Ramos (cell line): ENCODE results near the gene TCF12.

Source experiments
- in situ Hi-C: fragments of 300-500 bp; cut with MboI; formaldehyde crosslinking; loops from one replicate; pipeline ENCODE4 v1.14.3; 2022; ENCODE audit warnings: low sequenced_read_pairs; ENCODE audit not compliant: unreplicated experiment

The TCF12 gene

DNA sequence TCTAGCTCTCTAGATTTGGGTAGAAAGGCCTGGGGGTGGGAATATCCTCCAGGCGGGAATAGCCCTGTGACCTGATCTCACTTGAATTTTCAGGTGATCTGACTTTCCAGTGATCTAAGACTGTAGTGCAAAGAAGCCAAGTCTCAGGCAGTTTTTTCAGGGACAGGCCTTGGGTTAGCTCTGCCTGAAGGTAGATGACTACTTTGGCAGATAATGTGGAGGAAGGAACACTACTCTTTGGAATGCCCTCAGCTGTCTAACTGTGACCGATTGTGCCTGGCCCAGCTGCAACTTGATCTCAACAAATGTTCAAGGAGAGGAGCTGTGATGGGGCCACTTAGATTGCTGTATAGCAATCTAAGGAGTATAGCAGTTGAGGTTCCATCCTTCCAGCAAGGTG, 193.7 kb downstream of the TCF12 start:
- in situ Hi-C loops: no loop called here

DNA sequence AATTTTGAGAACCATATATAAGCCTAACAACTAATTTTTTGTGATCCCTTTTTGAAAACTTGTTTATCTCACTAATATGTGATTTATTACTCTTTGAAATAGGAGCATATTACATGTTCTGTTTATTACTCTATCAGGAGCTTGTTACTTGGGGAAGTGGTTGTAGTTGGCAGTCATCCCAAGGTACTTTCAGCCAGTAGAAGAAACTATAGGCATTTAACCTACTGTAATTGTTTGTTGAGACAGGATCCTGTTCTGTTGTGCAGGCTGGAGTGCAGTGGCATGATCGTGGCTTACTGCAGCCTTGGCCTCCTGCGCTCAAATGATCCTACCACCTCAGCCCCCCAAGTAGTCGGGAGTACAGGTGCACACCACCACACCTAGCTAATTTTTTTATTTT, 195.6 kb downstream of the TCF12 start:
- in situ Hi-C loops: no loop called here

DNA sequence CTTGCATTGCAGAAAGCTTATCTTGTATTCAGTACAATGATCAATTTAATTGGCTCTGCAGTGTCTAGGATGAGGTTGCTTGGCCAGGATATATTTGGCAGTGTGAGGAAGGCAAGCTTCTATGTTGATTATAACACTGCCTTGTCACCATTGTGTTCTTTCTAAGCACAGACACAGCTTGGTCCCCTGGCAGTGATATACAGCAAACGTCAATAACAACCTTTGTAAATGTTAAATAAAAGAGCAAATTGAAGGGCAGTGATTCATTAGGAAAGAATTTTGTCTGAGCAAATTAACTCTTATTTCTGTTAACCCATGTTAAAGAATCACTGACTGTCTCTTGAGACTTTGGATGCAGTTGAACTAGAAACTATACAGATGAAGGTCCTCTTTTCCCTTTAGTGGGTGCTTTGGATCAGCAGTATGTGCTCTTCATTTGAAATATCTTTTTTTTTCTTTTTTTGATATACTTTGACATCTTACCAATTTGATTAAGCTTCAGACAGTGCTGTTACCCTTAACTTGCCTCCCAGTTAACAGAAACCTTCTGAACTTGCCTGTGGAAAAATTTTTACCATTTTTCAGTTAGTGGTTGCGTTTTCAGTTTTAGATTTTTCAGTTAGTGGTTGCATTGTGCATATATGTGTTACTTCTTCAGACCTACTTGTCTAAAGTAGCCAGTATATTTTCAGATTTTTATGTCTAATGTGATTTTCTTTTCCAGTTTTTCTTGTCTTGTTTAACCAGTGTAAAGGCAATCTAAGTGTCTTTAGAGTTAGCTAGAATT, 199.8 kb downstream of the TCF12 start:
- in situ Hi-C loops: no loop called here

DNA sequence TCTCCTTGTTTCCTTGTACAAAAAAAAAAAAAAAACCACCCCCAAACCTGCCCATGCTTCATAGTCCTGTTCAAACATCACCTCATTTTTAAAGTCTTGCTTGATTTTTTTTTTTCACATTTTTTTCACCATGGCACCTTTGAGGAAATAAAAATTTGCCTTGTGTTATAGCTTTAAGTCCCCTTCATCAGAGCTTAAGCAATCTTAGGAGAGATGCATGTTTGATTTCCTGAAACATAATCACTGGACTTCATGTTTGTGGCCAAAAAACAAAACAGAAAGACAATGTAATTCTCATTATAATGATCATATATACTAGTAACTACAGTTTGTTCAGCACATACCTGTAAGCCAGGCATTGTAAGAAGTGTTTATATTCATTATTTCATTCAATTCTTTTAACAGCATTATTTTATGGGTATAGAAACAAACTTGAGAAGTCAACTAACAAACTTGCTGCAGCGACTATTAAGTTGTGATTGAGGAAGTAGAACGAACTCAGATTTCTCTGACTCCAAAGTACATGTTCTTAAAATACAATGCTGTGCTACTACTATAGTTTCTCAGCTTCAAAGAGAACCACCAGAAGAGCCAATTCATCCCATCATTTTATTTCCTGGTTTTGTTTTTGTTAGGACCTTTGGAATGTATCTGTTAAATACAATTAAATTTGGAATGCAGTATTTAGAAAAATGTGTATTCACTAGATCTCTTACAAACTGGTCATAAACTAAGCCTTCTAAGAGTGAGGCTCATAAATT, 203.8 kb downstream of the TCF12 start:
- in situ Hi-C loops: no loop called here

DNA sequence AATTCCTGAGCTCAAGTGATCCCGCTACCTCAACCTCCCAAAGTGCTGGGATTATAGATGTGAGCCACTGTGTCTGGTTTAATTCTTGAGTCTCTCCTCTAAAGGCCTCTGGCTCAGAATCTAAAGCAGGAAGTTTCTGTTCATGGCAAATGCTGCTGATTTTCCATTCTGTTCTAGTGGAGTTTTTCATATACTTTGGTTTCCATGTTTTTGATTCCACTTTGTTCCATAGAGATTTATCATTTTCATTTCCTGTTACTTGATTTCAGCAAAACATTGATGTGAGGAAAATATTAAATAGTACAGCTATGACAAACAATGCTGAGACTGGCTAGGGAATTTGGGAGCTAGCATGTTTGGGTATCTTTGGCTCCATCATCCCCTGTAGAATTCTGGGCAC, 205.6 kb downstream of the TCF12 start:
- in situ Hi-C loops: no loop called here

DNA sequence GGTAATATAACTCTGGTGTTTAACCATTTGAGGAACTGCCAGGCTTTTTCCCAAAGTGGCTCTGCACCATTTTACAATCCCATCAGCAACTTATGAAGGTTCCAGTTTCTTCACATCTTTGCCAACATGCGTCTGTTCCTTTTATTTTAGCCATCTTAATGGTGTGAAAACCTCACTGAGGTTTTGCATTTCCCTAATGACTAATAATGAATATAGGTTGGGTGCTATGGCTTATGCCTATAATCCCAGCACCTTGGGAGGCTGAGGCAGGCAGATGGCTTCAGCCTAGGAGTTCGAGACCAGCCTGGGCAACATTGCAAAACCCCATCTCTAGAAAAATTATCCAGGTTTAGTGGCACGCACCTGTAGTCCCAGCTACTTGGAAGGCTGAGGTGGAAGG, 210.6 kb downstream of the TCF12 start:
- in situ Hi-C loops: no loop called here

DNA sequence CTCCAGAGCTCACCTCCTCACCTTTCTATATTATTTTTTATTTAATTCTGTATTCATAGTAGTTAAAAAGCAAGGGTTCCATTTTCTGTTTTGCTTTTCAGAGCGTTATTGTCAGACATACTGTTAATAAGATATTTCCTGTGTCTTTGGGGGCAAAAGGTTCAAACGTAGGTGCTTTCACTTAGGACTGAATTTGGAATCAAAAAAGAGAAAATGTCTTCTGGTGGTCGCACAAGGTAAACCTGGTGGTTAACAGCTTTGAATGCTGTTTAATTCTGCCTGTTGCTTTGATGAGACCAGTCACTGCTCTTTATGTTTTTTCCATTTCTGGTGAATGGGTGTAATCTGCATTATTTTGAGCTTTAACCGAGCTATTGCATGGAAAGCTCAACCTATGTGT, 212.5 kb downstream of the TCF12 start:
- in situ Hi-C loops: no loop called here

DNA sequence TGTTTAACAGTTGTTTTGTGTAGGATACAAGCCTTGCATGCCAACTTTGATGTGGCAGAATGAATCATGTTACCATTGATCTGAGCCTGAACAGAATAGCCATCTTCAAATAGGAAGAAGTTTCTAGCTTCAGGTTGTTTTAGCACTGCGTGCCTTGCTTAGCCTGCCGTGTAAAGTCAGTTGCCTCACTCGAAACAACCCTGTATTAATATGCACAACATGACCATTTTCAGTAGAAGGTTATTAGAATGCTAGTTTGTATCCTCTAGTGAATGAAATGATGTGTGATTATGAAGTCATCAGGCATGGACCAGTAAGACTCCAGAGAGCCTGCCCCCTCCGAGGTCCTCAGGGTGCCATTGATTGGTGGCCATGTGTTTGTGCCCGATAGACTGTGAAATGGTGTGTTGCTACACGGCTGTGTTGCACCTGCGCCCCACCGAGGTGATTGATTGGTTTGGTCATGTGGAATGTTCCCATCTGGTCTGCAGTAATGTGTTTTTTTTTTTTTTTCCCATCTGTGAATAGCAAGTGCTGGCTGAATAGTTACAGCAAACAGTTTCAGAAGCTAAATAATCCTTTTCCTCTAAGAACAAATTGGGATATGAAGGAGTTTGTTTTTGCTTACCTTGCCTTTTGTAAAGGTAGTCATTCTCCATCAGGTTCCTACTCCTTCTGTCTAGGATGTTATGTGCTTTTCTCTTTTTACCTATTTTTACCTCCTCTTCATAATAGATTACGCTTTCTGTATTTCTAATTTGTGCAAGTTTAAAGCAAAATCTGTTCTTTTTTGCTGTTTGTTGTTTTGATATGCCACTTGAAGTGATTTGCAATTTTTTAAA, 214.9 kb downstream of the TCF12 start:
- in situ Hi-C loops: no loop called here

DNA sequence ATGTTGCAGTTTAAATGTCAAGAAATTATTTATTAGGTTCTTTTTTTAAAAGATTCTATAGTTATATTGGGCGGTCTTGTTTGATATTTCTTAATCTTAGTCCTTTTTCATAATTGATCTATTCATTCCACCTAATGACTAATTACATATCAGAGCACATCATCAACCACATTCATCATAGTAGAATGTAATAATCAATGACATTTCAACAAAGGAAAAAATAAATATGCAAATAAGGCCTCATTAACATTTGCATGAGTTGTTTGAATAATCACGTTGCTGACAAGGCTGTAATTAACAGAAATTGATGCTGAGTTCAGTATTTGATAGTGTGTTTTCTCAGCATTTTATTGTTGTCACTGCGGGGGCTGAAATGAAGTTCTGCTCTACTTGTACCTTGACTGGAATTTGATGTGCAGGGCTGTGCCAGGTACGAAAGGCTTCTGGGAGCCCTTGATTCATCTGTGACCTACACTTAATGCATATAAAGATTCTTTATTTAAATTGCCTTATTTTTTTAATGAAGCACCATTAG, 215.7 kb downstream of the TCF12 start:
- in situ Hi-C loops: no loop called here

DNA sequence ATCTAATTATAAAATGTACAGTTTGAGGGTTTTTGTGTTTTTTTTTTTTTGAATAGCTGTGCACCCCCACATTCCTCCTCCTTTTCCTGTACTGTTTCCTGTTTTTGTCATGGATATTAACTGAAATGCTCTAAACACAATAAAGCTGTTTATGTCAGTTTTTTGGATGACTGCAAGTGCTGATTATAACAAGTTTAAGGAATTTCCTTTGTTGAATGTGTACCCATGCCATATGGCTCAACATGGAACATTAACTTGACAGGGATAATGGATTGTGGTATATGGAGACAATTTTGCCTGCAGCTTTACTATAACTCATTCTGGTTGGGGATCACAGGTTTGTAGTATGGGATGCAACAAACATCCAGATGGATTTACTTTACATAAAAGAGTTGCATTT, 216.4 kb downstream of the TCF12 start:
- in situ Hi-C loops: no loop called here

DNA sequence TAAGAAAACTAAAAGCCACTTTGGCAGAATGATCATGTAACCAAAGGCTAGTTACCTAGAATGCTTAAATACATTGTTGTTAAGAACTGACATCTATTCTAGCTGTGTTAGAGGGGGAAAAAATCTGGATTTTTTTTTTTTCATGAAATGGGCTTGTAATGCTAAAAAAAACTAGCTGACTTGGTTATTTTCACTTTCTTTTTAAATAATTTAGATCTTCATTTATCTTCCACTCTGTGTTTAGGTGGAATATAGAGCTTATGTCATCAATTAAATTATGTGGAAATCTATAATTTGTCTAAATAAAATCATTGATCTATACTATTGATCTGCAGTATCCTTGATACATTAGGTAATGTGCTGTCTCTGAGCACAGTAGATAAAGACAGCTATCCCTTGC, 217.4 kb downstream of the TCF12 start:
- in situ Hi-C loops: no loop called here

DNA sequence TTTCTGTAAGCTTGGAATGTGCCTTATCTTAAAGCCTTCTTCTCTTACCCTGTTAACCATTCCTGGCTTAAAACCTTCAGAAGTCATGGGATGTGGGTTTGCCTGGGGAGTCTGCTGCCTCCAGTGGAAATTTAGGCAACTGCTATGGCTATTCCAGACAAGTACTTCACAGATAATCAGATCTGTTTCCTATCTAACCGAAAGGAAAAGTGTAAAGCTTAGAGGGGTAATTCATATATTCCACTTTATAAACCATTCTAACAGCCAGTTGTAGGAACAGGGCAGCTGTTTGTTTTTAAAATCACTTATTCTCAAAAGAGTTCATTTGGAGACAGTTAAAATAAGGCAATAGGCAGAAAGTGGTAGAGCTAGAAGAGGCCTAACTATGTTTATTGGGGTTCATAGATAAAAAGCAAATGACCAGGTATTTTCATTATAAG, 219.9 kb downstream of the TCF12 start:
- in situ Hi-C loops: no loop called here

DNA sequence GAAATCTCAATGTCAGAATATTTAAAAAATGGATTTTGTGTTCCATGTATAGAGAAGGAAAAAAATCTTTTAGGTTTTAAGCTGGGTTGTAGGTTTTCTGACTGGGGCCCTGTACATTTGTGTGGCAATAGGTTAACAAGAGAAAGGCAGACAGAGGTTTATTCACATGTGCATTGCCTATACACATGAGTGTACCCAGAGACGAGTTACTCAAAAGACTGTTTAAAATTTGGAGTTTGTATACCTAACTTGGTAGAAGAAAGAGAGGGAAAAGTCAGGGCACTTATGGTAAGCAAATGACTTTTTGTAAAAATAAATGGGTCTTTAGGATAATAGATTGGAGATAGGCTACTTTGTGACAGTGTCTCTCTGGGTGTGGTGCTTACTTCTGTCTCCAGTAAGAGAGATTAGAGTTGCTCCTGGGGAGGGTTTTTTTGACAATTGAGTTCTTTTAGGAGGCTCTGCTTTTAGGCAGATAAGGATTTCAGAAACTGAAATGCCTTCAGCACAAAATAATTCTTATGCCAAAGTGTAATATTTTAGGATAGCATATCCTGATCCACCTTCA, 225.2 kb downstream of the TCF12 start:
- in situ Hi-C loops: no loop called here

DNA sequence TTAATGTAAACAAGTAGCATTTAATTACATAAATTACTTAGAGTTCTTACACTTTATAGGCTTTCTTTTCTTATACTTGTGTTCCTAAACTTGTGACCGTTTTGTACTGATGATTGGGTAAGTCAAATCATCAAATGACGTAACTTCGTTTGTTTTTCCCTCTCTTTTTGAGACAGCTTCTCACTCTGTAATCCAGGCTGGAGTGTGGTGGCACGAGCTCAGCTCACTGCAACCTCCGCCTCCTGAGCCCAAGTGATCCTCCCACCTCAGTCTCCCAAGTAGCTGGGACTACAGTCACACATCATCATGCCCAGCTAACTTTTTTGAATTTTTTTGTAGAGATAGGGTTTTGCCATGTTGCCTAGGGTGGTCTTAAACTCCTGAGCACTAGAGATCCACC, 226.0 kb downstream of the TCF12 start:
- in situ Hi-C loops: no loop called here

DNA sequence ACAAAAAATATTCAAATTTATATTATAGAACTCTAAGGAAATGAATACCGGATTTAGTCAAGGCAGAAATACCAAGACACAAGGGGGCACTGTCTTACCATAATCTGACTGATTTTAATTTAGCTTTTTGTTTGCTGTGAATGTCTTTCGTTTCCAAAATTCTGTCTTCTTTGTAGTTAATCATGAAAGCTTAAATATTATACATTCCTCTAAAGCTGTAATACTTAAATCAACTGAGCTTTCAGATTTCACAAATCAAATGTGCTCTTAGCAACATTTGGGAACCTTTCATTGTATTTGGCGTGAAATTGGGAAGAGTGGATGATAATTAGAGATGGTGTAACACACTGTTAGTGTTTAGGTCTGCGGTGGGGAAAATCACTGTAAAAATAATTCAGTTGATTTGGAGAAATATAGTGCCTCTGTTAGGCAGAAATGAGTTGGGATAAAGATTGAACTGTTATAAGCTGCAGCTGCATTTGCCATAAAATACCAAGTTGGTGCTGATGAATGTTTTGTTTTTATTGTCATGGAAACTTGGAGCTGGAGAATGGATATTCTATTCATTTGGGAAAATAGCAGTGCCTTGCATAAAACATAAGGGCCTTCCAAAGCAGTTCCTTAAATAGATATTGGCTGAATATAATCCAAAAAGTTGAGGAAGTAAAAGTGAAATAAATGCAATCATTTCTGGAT, 228.2 kb downstream of the TCF12 start:
- in situ Hi-C loops: no loop called here

DNA sequence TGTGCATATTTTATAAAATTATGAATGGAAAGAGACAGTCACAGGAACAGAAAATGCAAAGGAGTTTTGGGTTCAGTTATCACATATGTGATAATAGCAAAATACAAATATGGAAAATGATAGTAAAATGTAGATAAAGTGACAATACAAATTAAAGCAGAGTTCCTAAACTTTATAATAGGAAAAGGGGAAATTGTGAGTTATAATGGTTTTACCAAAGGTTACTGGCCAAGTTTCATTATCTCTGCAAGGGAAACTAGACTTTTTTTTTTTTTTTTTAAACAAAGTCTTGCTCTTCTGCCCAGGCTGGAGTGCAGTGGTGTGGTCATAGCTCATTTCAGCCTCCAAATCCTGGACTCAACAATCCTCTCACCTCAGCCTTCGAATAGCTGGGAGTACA, 229.2 kb downstream of the TCF12 start:
- in situ Hi-C loops: no loop called here

DNA sequence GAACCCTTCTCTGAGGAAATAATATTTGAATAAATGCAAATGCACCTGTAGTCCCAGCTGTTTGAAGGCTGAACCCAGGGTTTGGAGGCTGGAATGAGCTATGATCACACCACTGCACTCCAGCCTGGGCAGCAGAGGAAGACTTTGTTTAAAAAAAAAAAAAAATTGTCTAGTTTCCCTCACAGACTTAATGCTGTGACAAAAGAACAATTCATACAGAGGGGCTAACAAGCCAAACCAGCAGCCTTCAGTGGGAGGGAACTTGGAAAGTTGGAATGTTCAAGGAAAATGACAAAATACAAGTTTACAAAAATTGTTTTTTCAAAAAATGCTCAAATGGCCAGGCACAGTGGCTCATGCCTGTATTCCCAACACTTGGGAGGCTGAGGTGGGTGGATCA, 229.8 kb downstream of the TCF12 start:
- in situ Hi-C loops: no loop called here

DNA sequence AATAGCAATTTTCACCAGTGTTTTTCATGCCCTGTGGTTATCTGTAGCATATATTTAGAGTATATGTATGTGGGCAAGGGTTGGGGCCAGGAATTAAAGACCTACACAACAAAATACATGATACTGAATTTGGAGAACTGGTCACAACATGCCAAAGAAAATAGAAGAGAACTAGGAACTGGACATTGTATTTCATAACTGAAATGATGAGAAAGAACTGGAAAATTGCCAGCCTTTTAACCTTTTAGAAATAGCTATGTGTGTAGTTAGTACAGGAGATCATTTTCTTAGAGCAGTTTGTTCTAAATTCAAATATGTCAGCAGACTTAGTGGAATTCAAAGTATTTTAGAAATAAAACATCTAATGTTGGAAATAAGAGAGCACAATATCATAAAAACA, 230.8 kb downstream of the TCF12 start:
- in situ Hi-C loops: no loop called here

DNA sequence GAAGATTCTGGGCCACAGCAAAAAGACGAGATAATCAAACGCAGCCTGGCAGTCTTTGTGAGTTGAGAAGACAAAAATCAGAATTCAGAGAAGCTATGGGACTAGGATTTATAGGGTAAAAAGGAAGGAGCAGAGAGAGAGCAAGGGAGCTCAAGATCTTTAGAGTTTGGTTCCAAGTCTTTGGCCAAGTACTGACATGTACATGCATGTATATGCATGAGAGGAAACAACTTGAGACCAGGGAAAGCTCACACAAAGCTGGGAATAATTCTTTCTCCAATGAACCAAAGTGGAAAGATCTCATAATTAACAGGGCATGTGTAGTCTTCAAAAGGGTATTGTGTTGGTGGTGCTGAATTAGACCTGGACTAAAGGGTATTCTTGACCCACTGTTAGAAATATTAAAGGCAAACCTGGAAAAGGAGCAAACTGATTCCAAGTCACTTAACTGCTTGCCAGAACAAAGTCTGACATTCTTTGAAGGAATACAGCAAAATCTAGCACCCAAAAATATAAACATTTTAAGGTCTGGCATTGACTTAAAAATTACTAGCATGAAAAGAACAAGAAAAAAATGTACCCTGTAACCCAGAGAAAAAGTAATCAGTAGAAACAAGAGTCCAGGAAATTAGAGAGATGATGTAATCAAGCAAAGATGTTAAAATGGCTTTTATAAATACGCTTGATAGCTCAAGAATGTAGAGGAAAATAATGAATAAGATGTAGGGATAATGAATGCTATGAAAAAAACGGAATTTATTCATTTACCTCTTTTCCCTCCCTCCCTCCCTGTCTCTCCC, 231.8 kb downstream of the TCF12 start:
- in situ Hi-C loops: no loop called here
